GM12878 (cell line): Measurements from ENCODE around the gene HMGXB3. TPM values are rescaled to one million over a fixed set of nuclear protein-coding genes. Genes with fewer than 3 reads are reported as not detected.

ENCODE experiments used
- ATAC-seq: fragments of 200-7000 bp; cut with Tn5 transposase; 3 replicates; pipeline ENCODE4 v1.9.1; 2020; ENCODE audit warnings: mild to moderate bottlenecking, moderate library complexity
- BruUV-seq: library from RNA; stranded (reverse); fragments of 400-500 nt; replicated peaks from 2 replicates; lab custom pipeline; 2021; lab: Mats Ljungman, UMichigan
- CTCF ChIA-PET: fragments of 300-600 bp; sonication (Branson Sonifier 250); formaldehyde crosslinking; extraction: SDS; loops from one replicate; lab custom pipeline; 2021; ENCODE audit warnings: inconsistent platforms; lab: Yijun Ruan, JAX
- POLR2A ChIA-PET: fragments of 350-600 bp; formaldehyde crosslinking; extraction: SDS; loops from one replicate; lab custom pipeline; 2021; ENCODE audit warnings: inconsistent platforms; lab: Charles Lee
- RAD21 ChIA-PET: fragments of 300-600 bp; sonication (Branson Sonifier 250); formaldehyde crosslinking; loops from one replicate; lab custom pipeline; 2023; ENCODE audit warnings: antibody characterized with exemption; ENCODE audit not compliant: unreplicated experiment; lab: Charles Lee
- SMC1A ChIA-PET: fragments of 300-600 bp; sonication (Branson Sonifier 250); formaldehyde crosslinking; loops from one replicate; lab custom pipeline; 2023; ENCODE audit not compliant: unreplicated experiment, uncharacterized antibody; lab: Charles Lee
- DNase-seq: peaks from one replicate; pipeline ENCODE4 v3.0.0-alpha.2; 2011; ENCODE audit warnings: low read depth, low spot score
- FAIRE-seq: peaks from 3 replicates; lab custom pipeline; 2011; peaks lifted over from hg19 to GRCh38; lab: Jason Lieb, UNC
- H2AFZ ChIP-seq: 2 replicates; pipeline ENCODE4 v1.6.0; 2011; ENCODE audit warnings: low read depth, low read length, control low read depth; ENCODE audit not compliant: control insufficient read depth
- H3K27ac ChIP-seq: 2 replicates; pipeline ENCODE4 v1.5.1; 2011; ENCODE audit warnings: control low read depth; ENCODE audit not compliant: control insufficient read depth, insufficient read depth
- H3K27me3 ChIP-seq, 2 experiments: replicated peaks in 1 of 2; 2 replicates each; pipeline versions ENCODE4 v1.6.0 to v1.6.1; 2011; ENCODE audit warnings: low read length in 1 of 2; ENCODE audit not compliant: control insufficient read depth in 2 of 2, insufficient read depth in 2 of 2
- H3K36me3 ChIP-seq, 2 experiments: 2 replicates each; pipeline ENCODE4 v1.5.1; 2011; ENCODE audit warnings: low read length in 1 of 2; ENCODE audit not compliant: control insufficient read depth in 2 of 2, insufficient read depth in 2 of 2
- H3K4me1 ChIP-seq: 2 replicates; pipeline ENCODE4 v1.6.1; 2011; ENCODE audit warnings: mild to moderate bottlenecking, low read length, moderate library complexity, mixed read lengths; ENCODE audit not compliant: control insufficient read depth, insufficient read depth
- H3K4me2 ChIP-seq: 2 replicates; pipeline ENCODE4 v1.6.0; 2011; ENCODE audit warnings: control low read depth; ENCODE audit not compliant: control insufficient read depth, insufficient read depth
- H3K4me3 ChIP-seq: fragments of 200-600 bp; sonication (generic); 2 replicates; pipeline ENCODE4 v1.5.1; 2016
- H3K79me2 ChIP-seq: 2 replicates; pipeline ENCODE4 v1.6.0; 2011; ENCODE audit warnings: low read length; ENCODE audit not compliant: control insufficient read depth, insufficient read depth
- H3K9ac ChIP-seq: 2 replicates; pipeline ENCODE4 v1.8.0; 2011; ENCODE audit warnings: low read length, control low read depth, mixed read lengths; ENCODE audit not compliant: control insufficient read depth, insufficient read depth
- H3K9me3 ChIP-seq: replicated peaks from 3 replicates; pipeline ENCODE4 v1.5.1; 2011; ENCODE audit warnings: mild to moderate bottlenecking, low read length; ENCODE audit not compliant: control insufficient read depth, insufficient read depth
- H4K20me1 ChIP-seq: 2 replicates; pipeline ENCODE4 v1.6.0; 2011; ENCODE audit not compliant: control insufficient read depth, insufficient read depth
- GATAD2B ChIP-seq: fragments of 450-650 bp; conservative IDR thresholded peaks from 2 replicates; pipeline ENCODE4 v1.6.1; 2017; ENCODE audit warnings: low read depth, mild to moderate bottlenecking, moderate library complexity
- HDAC6 ChIP-seq: fragments of 200-600 bp; sonication (generic); IDR thresholded peaks from one replicate; pipeline ENCODE4 v1.8.0; 2017; ENCODE audit warnings: antibody characterized with exemption; ENCODE audit not compliant: unreplicated experiment
- MYB ChIP-seq: fragments of 150-350 bp; IDR thresholded peaks from 2 replicates; pipeline ENCODE4 v1.6.1; 2014; ENCODE audit warnings: mild to moderate bottlenecking, low read depth, low read length, borderline replicate concordance
- NBN ChIP-seq: fragments of 450-650 bp; IDR thresholded peaks from 2 replicates; pipeline ENCODE4 v1.6.1; 2016
- NFXL1 ChIP-seq: fragments of 450-650 bp; IDR thresholded peaks from 2 replicates; pipeline ENCODE4 v1.6.1; 2017; ENCODE audit warnings: antibody characterized with exemption, mild to moderate bottlenecking, borderline replicate concordance
- NKRF ChIP-seq: fragments of 450-650 bp; conservative IDR thresholded peaks from 2 replicates; pipeline ENCODE4 v1.6.1; 2017; ENCODE audit warnings: mild to moderate bottlenecking, moderate library complexity
- NR2C2 ChIP-seq: IDR thresholded peaks from 2 replicates; pipeline ENCODE4 v1.6.1; 2011; ENCODE audit warnings: borderline replicate concordance, low read depth; ENCODE audit not compliant: control insufficient read depth, insufficient read length
- NRF1 ChIP-seq: conservative IDR thresholded peaks from 2 replicates; pipeline ENCODE4 v1.6.1; 2011; ENCODE audit warnings: mild to moderate bottlenecking, low read depth, low read length, improper control_type of control experiment
- SRF ChIP-seq, 2 experiments: IDR thresholded peaks; 2 replicates each; pipeline ENCODE4 v1.6.1; 2011; ENCODE audit warnings: low read depth in 2 of 2, low read length in 2 of 2, mild to moderate bottlenecking in 1 of 2, moderate library complexity in 1 of 2
- STAT3 ChIP-seq: IDR thresholded peaks from 2 replicates; pipeline ENCODE4 v1.6.1; 2011; ENCODE audit warnings: low read depth, low read length, improper control_type of control experiment
- ZNF217 ChIP-seq: fragments of 450-650 bp; IDR thresholded peaks from 2 replicates; pipeline ENCODE4 v1.6.1; 2017; ENCODE audit warnings: antibody characterized with exemption, mild to moderate bottlenecking
- WGBS: methylation state at CpG from one replicate; pipeline ENCODE4 v1.1.6; 2016; ENCODE audit warnings: low lambda C conversion rate; ENCODE audit not compliant: insufficient replicate concordance, insufficient coverage; ENCODE audit errors: missing lambda C conversion rate; 5-methylcytosine and 5-hydroxymethylcytosine counted together
- in situ Hi-C: fragments of 300-500 bp; cut with MboI; formaldehyde crosslinking; loops from 9 replicates; pipeline ENCODE4 v1.14.3; 2018; ENCODE audit warnings: mixed read lengths
- intact Hi-C: fragments of 100-400 bp; cut with micrococcal nuclease; formaldehyde crosslinking; loops from one replicate; pipeline ENCODE4 v1.14.2; 2022; ENCODE audit not compliant: unreplicated experiment
- polyA plus RNA-seq, 11 experiments: library from polyadenylated mRNA; depleted of rRNA in 4 of 11; unstranded in 6 of 11; stranded (reverse) in 5 of 11; fragments of >200 nt; fragmentation: Nextera tagmentation in 4 of 11; fragmentation: Illumina TruSeq in 1 of 11; extraction: Ambion mirVana in 4 of 11; extraction: Trizol in 1 of 11; gene quantifications; 1 replicate in 1 of 11; 2 replicates in 10 of 11; pipeline versions ENCODE4 v1.2.1 to v1.2.3, GENCODE V29; 2011 to 2016; ENCODE audit warnings: inconsistent platforms in 2 of 11, missing spikeins in 2 of 11, low read depth in 1 of 11
- total RNA-seq, 4 experiments: library from RNA; depleted of rRNA in 3 of 4; stranded (reverse); fragments of >200 nt in 3 of 4; fragmentation: Illumina TruSeq in 1 of 4; extraction: Trizol in 1 of 4; gene quantifications; 2 replicates each; pipeline versions ENCODE4 v1.2.1 to v1.2.3, GENCODE V29; 2013 to 2021
- TF ChIP-seq, protein P1 (sequence below): IDR thresholded peaks from 2 replicates; pipeline ENCODE4 v1.6.1; 2012; ENCODE audit warnings: low read depth, low read length, improper control_type of control experiment
- TF ChIP-seq, protein P2 (sequence below): fragments of 150-350 bp; IDR thresholded peaks from 2 replicates; pipeline ENCODE4 v1.6.1; 2014; ENCODE audit warnings: mild to moderate bottlenecking, low read depth, low read length
- TF ChIP-seq, protein P3 (sequence below): IDR thresholded peaks from 2 replicates; pipeline ENCODE4 v1.6.1; 2011; ENCODE audit warnings: mild to moderate bottlenecking, low read depth, low read length, moderate library complexity; ENCODE audit not compliant: insufficient replicate concordance

The HMGXB3 gene
- total and polyA plus RNA-seq, 10 of the 15 experiments (the other 5 are each of a cell fraction or from before 2014, with no cell fraction given) = 1.00 to 42.2 (median 28.1) TPM

DNA sequence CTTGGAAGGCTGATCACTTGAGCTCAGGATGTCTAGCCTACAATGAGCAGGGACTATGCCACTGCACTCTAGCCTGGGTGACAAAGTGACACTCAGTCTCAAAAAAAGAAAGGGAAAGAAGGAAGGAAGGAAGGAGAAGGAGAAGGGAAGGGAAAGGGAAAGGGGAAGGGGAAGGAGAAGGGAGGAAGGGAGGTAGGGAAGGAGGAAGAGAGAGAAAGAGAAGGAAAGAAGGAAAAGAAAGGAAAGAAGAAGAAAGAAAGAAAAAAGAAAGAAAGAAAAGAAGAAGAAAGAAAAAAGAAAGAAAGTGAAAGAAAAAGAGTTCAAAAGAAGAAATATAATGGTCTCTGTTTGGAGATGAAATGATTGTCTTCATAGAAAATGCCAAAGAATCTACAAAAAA lies 96.6 kb downstream of the HMGXB3 start:
- Histone ChIP-seq H3K36me3 (no peaks in the 10 kb centered on the region), H3K4me3 (no peak overlapping the region), H2AFZ (no peak overlapping the region), H3K9ac (no peak overlapping the region), H3K4me2 (no peak overlapping the region), H3K27ac (no peak overlapping the region), H3K9me3 (no peaks in the 10 kb centered on the region), H3K79me2 (no peaks in the 10 kb centered on the region), H3K4me1 (peaks cover 3% of the 10 kb centered on the region), H3K27me3 (no peaks in the 10 kb centered on the region), H4K20me1 (no peaks in the 10 kb centered on the region)
- CTCF ChIA-PET = interaction anchor here (0.6 kb wide), 2 partner anchors 1403 to 1487 kb away, joined by 3 read pairs; no protein-coding TSS in a partner anchor
- SMC1A ChIA-PET = no interaction called here
- no peak for ATAC-seq
- BruUV-seq = no TSS peak
- POLR2A ChIA-PET = no interaction called here
- intact Hi-C loops = no loop called here
- DNase-seq = no peak
- in situ Hi-C loops = no loop called here
- TF ChIP-seq, protein P1, sequence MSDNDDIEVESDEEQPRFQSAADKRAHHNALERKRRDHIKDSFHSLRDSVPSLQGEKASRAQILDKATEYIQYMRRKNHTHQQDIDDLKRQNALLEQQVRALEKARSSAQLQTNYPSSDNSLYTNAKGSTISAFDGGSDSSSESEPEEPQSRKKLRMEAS = no peak
- TF ChIP-seq MYB (no peak), HDAC6 (no peak), ZNF217 (no peak), SRF (IDR thresholded peaks at IDR 0.05; ENCODE audit: low read depth in 2 of 2, low read length in 2 of 2) (no peak)
- no peak for FAIRE-seq
- RAD21 ChIA-PET = no interaction called here

DNA sequence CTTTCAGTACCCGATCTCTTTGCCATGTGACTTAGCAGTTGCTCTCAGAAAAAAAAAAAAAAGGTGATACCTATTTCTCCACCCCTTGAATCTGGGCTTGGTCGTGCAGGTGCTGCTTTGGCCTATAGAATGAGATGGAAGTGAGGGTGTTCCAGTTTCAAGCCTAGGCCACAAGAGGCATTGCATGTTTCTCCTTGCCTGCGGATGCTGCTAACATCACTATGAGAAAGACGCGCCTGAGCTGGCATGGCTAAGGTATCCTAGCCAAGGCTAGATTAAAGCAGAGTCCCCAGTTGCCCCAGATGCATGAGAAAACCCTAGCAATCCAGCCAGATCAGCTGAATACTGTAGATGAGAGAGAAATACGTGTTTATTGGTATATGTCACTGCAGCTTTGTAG lies 100.5 kb downstream of the HMGXB3 start:
- ChIA-PET CTCF (interaction anchor here (1.2 kb wide), 1 partner anchor 9 kb away, joined by 3 read pairs; no protein-coding TSS in a partner anchor), RAD21 (interaction anchor here (0.8 to 1.5 kb wide), 2 partner anchors 11 to 78 kb away, joined by 3 read pairs; no protein-coding TSS in a partner anchor), SMC1A (no interaction called here), POLR2A (interaction anchor here (0.7 kb wide), 1 partner anchor 197 kb away, joined by 3 read pairs; no protein-coding TSS in a partner anchor)
- no peaks in the 10 kb centered on the region for H3K9me3 ChIP-seq
- BruUV-seq = no TSS peak
- no peaks in the 10 kb centered on the region for H3K36me3 ChIP-seq
- FAIRE-seq (no peak), DNase-seq (no peak), ATAC-seq (no peak)
- peaks cover 14% of the 10 kb centered on the region for H3K4me1 ChIP-seq
- no peaks in the 10 kb centered on the region for H3K27me3 ChIP-seq
- intact Hi-C loops (no loop called here), in situ Hi-C loops (no loop called here)
- no peak overlapping the region for H3K9ac ChIP-seq
- no peak overlapping the region for H3K27ac ChIP-seq
- H3K4me3 ChIP-seq = no peak overlapping the region
- H4K20me1 ChIP-seq = no peaks in the 10 kb centered on the region
- no peak overlapping the region for H3K4me2 ChIP-seq
- H2AFZ ChIP-seq = no peak overlapping the region
- H3K79me2 ChIP-seq = no peaks in the 10 kb centered on the region
- WGBS = 63% methylated on average over 6 of the region's 6 CpGs
- no peak for TF ChIP-seq NR2C2
- TF ChIP-seq, protein P2, sequence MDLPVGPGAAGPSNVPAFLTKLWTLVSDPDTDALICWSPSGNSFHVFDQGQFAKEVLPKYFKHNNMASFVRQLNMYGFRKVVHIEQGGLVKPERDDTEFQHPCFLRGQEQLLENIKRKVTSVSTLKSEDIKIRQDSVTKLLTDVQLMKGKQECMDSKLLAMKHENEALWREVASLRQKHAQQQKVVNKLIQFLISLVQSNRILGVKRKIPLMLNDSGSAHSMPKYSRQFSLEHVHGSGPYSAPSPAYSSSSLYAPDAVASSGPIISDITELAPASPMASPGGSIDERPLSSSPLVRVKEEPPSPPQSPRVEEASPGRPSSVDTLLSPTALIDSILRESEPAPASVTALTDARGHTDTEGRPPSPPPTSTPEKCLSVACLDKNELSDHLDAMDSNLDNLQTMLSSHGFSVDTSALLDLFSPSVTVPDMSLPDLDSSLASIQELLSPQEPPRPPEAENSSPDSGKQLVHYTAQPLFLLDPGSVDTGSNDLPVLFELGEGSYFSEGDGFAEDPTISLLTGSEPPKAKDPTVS = no peak
- TF ChIP-seq NBN = no peak
- TF ChIP-seq NKRF = no peak
- no peak for TF ChIP-seq GATAD2B
- no peak for TF ChIP-seq STAT3
- no peak for TF ChIP-seq NRF1
- TF ChIP-seq NFXL1 = no peak
- TF ChIP-seq, protein P3, sequence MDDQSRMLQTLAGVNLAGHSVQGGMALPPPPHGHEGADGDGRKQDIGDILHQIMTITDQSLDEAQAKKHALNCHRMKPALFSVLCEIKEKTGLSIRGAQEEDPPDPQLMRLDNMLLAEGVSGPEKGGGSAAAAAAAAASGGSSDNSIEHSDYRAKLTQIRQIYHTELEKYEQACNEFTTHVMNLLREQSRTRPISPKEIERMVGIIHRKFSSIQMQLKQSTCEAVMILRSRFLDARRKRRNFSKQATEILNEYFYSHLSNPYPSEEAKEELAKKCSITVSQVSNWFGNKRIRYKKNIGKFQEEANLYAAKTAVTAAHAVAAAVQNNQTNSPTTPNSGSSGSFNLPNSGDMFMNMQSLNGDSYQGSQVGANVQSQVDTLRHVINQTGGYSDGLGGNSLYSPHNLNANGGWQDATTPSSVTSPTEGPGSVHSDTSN = no peak
